ENCODE results near the gene JAK1. TPM values are rescaled to one million over a fixed set of nuclear protein-coding genes. Genes with fewer than 3 reads are reported as not detected.

The JAK1 gene
- total RNA-seq, 1 donor from 2014 or later = 65.1 TPM

DNA sequence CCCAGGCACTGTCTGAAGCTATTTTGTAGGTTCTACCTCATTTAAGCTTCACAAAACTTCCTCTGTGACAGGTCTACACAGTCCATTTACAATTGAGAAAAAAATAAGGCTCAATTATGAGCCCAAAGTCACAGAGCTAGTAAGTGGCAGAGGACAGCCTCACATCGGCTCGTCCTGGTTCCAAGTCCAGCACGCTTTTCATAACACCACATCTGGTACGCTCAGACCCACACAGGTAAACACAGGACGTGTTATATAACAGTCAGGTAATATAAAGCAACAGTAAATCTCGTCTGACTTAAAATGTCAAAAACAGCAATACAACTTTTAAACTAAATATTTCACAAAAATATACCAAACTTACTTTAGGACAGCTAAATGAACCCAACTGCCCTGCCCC is 13.1 kb downstream of the JAK1 start:
- DNase-seq (ENCODE audit: low spot score in 2 of 2, unreplicated experiment in 2 of 2) = no peak
- Mint-ChIP-seq H3K4me3 (no peak overlapping the region), H3K36me3 (no peaks in the 10 kb centered on the region), H3K27me3 (ENCODE audit: low read depth) (no peaks in the 10 kb centered on the region), H3K9me3 (no peaks in the 10 kb centered on the region), H3K4me1 (peaks cover 17% of the 10 kb centered on the region), H3K27ac (no peak overlapping the region)
- no peak for TF ChIP-seq CTCF (IDR thresholded peaks at IDR 0.05; ENCODE audit: unreplicated experiment)

DNA sequence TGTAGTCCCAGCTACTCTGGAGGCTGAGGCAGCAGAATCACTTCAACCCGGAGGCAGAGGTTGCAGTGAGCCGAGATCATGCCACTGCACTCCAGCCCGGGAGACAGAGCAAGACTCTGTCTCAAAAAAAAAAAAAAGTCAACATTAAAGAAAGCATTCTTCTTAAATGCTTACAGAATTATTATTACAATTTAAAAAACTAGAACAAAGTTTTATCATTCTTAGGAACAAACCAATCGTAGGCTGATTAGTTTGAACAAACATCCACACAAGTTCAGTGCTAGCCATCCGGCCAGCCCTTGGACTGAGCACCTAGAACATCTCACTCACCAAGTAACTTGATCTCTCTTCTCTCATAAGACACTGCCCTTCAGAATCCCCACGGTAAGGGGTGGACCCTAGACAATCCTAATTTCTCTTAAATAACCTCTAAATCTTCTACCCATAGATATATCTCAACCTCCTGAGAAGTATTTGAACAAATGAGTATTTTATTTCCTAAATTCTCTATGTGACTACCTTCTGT is 16.0 kb downstream of the JAK1 start:
- no peaks in the 10 kb centered on the region for H3K27me3 Mint-ChIP-seq (ENCODE audit: low read depth)
- H3K9me3 Mint-ChIP-seq = no peaks in the 10 kb centered on the region
- no peak overlapping the region for H3K27ac Mint-ChIP-seq
- no peak for DNase-seq (ENCODE audit: low spot score in 2 of 2, unreplicated experiment in 2 of 2)
- TF ChIP-seq CTCF (IDR thresholded peaks at IDR 0.05; ENCODE audit: unreplicated experiment) = no peak
- peaks cover 1% of the 10 kb centered on the region for H3K36me3 Mint-ChIP-seq
- H3K4me3 Mint-ChIP-seq = no peak overlapping the region
- H3K4me1 Mint-ChIP-seq = peaks cover 20% of the 10 kb centered on the region

- H3K4me1 Mint-ChIP-seq = peaks cover 20% of the 10 kb centered on the region
- peaks cover 1% of the 10 kb centered on the region for H3K36me3 Mint-ChIP-seq
- no peak for TF ChIP-seq CTCF (IDR thresholded peaks at IDR 0.05; ENCODE audit: unreplicated experiment)
- no peaks in the 10 kb centered on the region for H3K27me3 Mint-ChIP-seq (ENCODE audit: low read depth)
- no peak overlapping the region for H3K4me3 Mint-ChIP-seq
- no peak for DNase-seq (ENCODE audit: low spot score in 2 of 2, unreplicated experiment in 2 of 2)
- H3K27ac Mint-ChIP-seq = peak overlapping the region; percentile 19
- no peaks in the 10 kb centered on the region for H3K9me3 Mint-ChIP-seq
Observed at GRCh38 chr1:64948905-64949833, 17.2 kb downstream of the JAK1 start.

DNA sequence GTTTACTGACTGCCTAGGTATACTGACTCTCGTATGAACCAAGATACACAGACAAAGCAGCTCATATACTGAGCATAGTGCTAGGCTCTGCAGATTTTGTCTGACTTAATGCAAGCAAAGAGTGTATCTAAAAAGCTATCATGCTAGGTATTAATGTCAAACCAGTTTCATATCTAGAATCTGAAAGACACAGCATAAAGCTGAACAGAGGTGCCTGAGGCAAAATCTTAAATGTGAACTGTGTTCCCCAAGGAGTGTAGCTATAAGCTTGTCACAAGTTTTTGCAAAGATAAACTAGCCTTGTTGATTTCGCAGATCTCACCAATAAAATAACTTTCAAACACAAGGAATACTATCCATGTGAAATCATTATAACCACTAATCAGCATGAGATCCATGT is 18.1 kb downstream of the JAK1 start:
- no peaks in the 10 kb centered on the region for H3K9me3 Mint-ChIP-seq
- DNase-seq (ENCODE audit: low spot score in 2 of 2, unreplicated experiment in 2 of 2) = no peak
- no peaks in the 10 kb centered on the region for H3K27me3 Mint-ChIP-seq (ENCODE audit: low read depth)
- H3K4me1 Mint-ChIP-seq = peaks cover 20% of the 10 kb centered on the region
- H3K27ac Mint-ChIP-seq = peak overlapping the region; percentile 19
- no peak overlapping the region for H3K4me3 Mint-ChIP-seq
- no peak for TF ChIP-seq CTCF (IDR thresholded peaks at IDR 0.05; ENCODE audit: unreplicated experiment)
- H3K36me3 Mint-ChIP-seq = peaks cover 1% of the 10 kb centered on the region

DNA sequence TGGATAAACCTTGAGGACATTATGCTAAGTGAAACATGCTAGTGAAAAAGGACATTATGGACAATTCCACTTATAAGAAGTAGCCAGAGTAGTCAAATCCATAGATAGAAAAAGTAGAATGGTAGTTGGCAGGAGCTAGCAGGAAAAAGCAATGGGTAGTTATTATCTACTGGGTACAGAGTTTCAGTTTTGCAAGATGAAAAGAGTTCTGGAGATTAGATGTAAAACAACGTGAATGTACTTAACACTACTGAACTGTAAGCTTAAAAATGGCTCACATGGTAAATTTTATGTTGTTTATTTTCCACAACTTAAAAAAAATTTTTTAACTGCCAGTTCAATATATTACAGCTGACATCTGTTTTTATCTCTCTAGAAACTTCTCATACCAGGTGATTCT is 19.4 kb downstream of the JAK1 start:
- no peak overlapping the region for H3K4me3 Mint-ChIP-seq
- no peak for DNase-seq (ENCODE audit: low spot score in 2 of 2, unreplicated experiment in 2 of 2)
- TF ChIP-seq CTCF (IDR thresholded peaks at IDR 0.05; ENCODE audit: unreplicated experiment) = no peak
- no peaks in the 10 kb centered on the region for H3K9me3 Mint-ChIP-seq
- H3K36me3 Mint-ChIP-seq = peaks cover 1% of the 10 kb centered on the region
- peaks cover 20% of the 10 kb centered on the region for H3K4me1 Mint-ChIP-seq
- no peak overlapping the region for H3K27ac Mint-ChIP-seq
- H3K27me3 Mint-ChIP-seq (ENCODE audit: low read depth) = no peaks in the 10 kb centered on the region
